ENCODE measurements around the gene ACE. TPM values are rescaled to one million over a fixed set of nuclear protein-coding genes. Genes with fewer than 3 reads are reported as not detected.

ACE gene
- total and polyA plus RNA-seq, 4 donors = 1.1 to 6.9 (median 2.4) TPM

DNA sequence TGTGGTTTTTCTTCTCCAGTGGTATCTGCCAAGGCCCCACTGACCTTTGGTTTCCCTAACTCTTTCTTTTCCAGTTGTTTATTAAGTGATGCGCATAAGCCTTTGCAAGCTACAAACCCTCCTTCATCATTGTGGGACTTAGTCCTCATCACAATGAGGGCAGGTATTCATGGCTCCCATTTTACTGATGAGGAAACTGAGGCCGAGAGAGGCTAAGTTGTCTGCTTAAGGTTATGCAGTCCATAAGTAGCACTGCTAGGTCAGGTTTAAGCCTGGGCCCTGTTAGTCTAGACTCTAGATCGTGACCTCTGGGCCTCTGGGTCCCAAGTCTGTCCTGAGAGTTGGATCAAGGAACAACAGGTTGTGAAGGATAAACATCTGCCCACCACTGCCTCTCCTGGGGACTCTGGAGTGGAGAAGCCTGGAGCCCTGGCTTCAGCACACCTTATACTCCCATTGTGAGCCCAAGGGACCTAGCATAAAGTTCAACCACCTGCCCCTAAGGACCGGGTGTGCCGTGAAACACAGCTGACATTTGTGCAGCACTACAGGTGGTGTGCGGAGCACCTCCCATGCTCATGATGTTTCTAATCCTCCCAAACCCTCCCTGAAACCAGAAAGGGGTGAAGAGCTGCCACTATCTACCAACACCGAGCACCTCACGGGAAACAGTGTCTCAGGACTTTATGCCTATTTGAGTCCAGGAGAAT is 41.1 kb downstream of the ACE start (continued):
- no peak for TF ChIP-seq GABPA (IDR thresholded peaks at IDR 0.05 in 1 of 2, conservative IDR thresholded peaks at IDR 0.05 in 1 of 2)
- no peak for TF ChIP-seq HNF4A (conservative IDR thresholded peaks at IDR 0.05)
- TF ChIP-seq SP1 (IDR thresholded peaks at IDR 0.05) = no peak
- no peak for TF ChIP-seq EGR1 (IDR thresholded peaks at IDR 0.05; ENCODE audit: low read depth in 2 of 2)
- no peak for TF ChIP-seq TAF1 (conservative IDR thresholded peaks at IDR 0.05)
- TF ChIP-seq NR2F2 (IDR thresholded peaks at IDR 0.05) = no peak
- no peak for TF ChIP-seq JUND (IDR thresholded peaks at IDR 0.05)
- no peak for TF ChIP-seq RXRA (IDR thresholded peaks at IDR 0.05)
- TF ChIP-seq FOXA2 (IDR thresholded peaks at IDR 0.05) = no peak

DNA sequence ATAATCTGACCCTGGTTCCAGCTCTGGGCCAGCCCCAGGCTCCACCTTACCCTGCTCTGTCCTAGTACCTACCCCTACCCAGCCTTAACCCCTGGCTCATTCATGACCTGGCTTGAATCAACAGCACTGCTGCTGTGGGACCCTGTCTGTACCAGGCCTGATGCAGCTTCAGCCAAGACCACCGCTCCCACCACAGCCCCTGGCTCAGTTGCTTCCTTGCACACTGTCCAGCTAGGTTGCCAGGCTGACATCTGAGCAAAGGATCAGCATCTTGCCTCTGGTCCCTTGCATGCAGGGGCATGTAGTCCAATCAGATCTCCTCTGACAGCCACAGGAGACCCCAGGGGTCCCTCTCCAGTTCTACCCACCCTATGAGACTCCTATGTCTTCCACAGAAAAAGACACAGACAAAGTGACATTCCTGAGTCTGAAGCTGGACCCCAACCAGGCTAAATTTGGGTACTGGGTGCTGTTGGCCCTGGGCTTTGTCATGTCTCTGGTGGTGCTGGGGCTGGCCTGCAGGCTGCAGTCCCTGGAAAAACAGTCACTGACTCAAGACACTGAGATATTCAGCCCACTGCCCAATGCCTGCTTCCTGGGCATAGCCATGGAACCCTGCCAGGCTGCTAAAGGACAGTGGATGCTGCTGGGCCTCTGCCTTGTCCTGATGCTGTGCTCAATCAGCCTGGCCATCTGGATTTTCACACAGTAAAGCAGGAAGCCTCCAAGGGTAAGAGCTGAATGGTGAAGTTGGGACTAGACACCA is 42.4 kb downstream of the ACE start:
- no peak overlapping the region for H3K27ac ChIP-seq (ENCODE audit: low read depth in 1 of 2, low read length in 2 of 2)
- DNase-seq (ENCODE audit: low spot score) = no peak
- 90% methylated on average over 1 of the region's 1 CpG for WGBS

More for the DNA sequence above, 42.4 kb downstream of the ACE start:
- Histone ChIP-seq H3K9ac (ENCODE audit: low read depth in 1 of 2, low read length in 2 of 2) (no peak overlapping the region), H3K4me1 (ENCODE audit: control insufficient read depth in 4 of 4, insufficient read depth in 4 of 4, low read length in 3 of 4) (peaks cover 10 to 37% (median 23%) of the 10 kb centered on the region in 4 donors), H3K36me3 (ENCODE audit: control insufficient read depth in 4 of 4, insufficient read depth in 3 of 4, low read depth in 1 of 4, low read length in 3 of 4) (no peaks in the 10 kb centered on the region), H3K9me3 (ENCODE audit: control insufficient read depth in 4 of 4, low read length in 3 of 4) (no peaks in the 10 kb centered on the region), H3K27me3 (ENCODE audit: control insufficient read depth in 4 of 4, insufficient read depth in 4 of 4, low read length in 3 of 4) (peaks cover 0 to 5% (median 3%) of the 10 kb centered on the region in 4 donors), H3K4me3 (ENCODE audit: low read depth in 1 of 3, low read length in 3 of 3) (no peak overlapping the region)
- TF ChIP-seq FOXA1 (IDR thresholded peaks at IDR 0.05) (no peak), GABPA (IDR thresholded peaks at IDR 0.05 in 1 of 2, conservative IDR thresholded peaks at IDR 0.05 in 1 of 2) (no peak), SP1 (IDR thresholded peaks at IDR 0.05) (no peak), EGR1 (IDR thresholded peaks at IDR 0.05; ENCODE audit: low read depth in 2 of 2) (no peak), RXRA (IDR thresholded peaks at IDR 0.05) (no peak), RAD21 (IDR thresholded peaks at IDR 0.05) (no peak), HNF4G (IDR thresholded peaks at IDR 0.05) (no peak), CTCF (IDR thresholded peaks at IDR 0.05; ENCODE audit: low read depth, low read length, missing input control) (no peak), NR2F2 (IDR thresholded peaks at IDR 0.05) (no peak)
- TF ChIP-seq, protein P1, sequence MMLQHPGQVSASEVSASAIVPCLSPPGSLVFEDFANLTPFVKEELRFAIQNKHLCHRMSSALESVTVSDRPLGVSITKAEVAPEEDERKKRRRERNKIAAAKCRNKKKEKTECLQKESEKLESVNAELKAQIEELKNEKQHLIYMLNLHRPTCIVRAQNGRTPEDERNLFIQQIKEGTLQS (IDR thresholded peaks at IDR 0.05) = no peak
- TF ChIP-seq, protein P2, sequence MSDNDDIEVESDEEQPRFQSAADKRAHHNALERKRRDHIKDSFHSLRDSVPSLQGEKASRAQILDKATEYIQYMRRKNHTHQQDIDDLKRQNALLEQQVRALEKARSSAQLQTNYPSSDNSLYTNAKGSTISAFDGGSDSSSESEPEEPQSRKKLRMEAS (IDR thresholded peaks at IDR 0.05) = no peak
